Mesodermal cell (in vitro differentiated cells): ENCODE measurements around the gene HCN3.
"Not testable (repeated sequence)": the region's sequence is repeated elsewhere in the genome, so short reads cannot be mapped to it uniquely, and the experiment has no call there.

Experiments used
- H3K27ac ChIP-seq: 2 replicates; pipeline ENCODE4 v1.7.0; 2013; ENCODE audit warnings: mild to moderate bottlenecking, low read depth, low read length, moderate library complexity; ENCODE audit not compliant: severe bottlenecking
- H3K36me3 ChIP-seq: 2 replicates; pipeline ENCODE4 v1.7.1; 2013; ENCODE audit warnings: mild to moderate bottlenecking, low read length, moderate library complexity; ENCODE audit not compliant: control insufficient read depth, insufficient read depth
- H3K4me1 ChIP-seq: one replicate; pipeline ENCODE4 v1.7.1; 2013; ENCODE audit warnings: mild to moderate bottlenecking, low read length; ENCODE audit not compliant: insufficient read depth, control insufficient read depth, poor library complexity, severe bottlenecking
- H3K4me3 ChIP-seq: 2 replicates; pipeline ENCODE4 v1.7.0; 2013; ENCODE audit warnings: low read length, control low read depth, mild to moderate bottlenecking; ENCODE audit not compliant: insufficient read depth, poor library complexity, severe bottlenecking; ENCODE audit errors: extremely low read depth
- H3K9me3 ChIP-seq: 2 replicates; pipeline ENCODE4 v1.7.1; 2013; ENCODE audit warnings: mild to moderate bottlenecking, low read length, moderate library complexity; ENCODE audit not compliant: control insufficient read depth
- WGBS, 2 experiments: methylation state at CpG; one replicate each; pipeline ENCODE4 v1.1.5; 2013; ENCODE audit warnings: missing lambda C conversion rate in 2 of 2; ENCODE audit not compliant: insufficient coverage in 2 of 2; 5-methylcytosine and 5-hydroxymethylcytosine counted together

The HCN3 gene

GRCh38 chr1:155244368-155245162, 32.7 kb upstream of the HCN3 start:
- peak overlapping the region; percentile 64 for H3K4me3 ChIP-seq
- peaks cover 34% of the 10 kb centered on the region for H3K36me3 ChIP-seq
- peaks cover 11% of the 10 kb centered on the region for H3K4me1 ChIP-seq
- WGBS, 2 experiments, result 0 to 1% methylated on average over 36 to 45 of the region's 53 CpGs
- H3K9me3 ChIP-seq, result no peaks in the 10 kb centered on the region
- peak overlapping the region; percentile 90 for H3K27ac ChIP-seq

- 71 to 81% methylated on average over 6 to 7 of the region's 8 CpGs for WGBS, 2 experiments
- Histone ChIP-seq H3K36me3 (peaks cover 40% of the 10 kb centered on the region), H3K27ac (peak overlapping the region; percentile 90), H3K4me1 (peaks cover 11% of the 10 kb centered on the region), H3K9me3 (no peaks in the 10 kb centered on the region), H3K4me3 (peak overlapping the region; percentile 64)
These were observed 32.1 kb upstream of the HCN3 start for GRCh38 chr1:155245163-155245524.

DNA sequence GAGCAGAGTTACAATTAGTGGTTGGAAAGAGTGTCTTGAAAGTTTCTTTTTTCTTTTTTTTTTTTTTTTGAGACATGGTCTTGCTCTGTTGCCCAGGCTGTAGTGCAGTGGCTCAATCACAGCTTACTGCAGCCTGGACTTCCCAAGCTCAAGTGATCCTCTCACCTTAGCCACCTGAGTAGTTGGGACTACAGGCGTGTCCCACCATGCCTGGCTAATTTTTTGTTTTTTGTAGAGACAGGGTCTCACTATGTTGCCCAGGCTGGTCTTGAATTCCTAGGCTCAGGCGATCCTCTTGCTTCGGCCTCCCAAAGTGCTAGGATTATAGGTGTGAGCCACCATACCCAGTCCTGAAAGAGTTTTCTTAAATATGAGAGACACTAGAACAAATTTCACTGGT, 30.5 kb upstream of the HCN3 start:
- Histone ChIP-seq H3K4me1 (peaks cover 22% of the 10 kb centered on the region), H3K36me3 (peaks cover 52% of the 10 kb centered on the region)
- H3K27ac ChIP-seq, H3K4me3 ChIP-seq, H3K9me3 ChIP-seq: not testable (repeated sequence)
- WGBS, 2 experiments, result 100% methylated on average over 3 of the region's 3 CpGs; no CpG with 5 or more reads in 1 of the 2 experiments

DNA sequence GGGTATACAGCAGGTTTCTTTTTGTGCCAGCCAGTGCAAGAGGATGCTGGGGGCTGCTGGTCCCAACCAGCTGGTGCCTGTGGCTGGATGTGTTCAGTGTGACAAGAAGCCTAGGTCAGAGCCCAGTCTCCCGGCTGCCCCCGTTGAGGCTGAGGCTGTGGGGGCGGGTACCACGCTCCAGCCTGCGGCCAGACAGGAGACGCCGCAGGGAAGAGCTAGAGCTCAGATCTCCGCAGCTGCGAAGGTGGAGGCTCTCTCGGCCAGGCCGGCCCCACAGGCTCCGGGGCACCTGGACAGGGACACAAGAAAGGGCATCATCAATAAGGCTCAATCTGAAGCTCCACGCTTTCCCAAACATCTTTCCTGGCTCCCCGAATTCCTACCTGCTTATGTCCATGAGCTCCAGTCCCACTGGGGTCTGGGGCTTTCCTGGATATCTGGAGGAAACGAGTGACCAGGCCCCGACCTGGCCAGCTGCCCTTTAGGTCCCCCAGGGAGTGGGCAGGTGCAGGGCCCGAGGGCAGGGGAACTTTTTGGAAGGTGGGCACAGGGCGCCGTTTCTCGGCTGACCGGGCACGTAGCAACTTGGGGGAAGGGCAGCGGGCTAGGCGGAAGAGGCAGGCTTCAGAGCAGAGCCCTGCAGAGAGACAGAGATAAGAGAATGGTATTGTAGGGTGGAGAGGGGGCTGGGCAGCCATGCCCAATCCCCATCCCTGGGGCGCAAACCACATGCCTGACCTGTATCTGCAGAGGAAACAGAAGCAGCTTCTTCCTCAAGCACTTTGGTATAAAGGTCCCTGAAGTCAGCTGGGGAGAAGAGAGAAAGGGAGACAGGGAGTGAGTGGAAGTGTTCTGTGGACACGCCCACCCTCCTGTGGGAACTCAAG, 29.4 kb upstream of the HCN3 start:
- Histone ChIP-seq H3K27ac (no peak overlapping the region), H3K9me3 (no peaks in the 10 kb centered on the region), H3K4me3 (no peak overlapping the region), H3K4me1 (peaks cover 19% of the 10 kb centered on the region), H3K36me3 (peaks cover 54% of the 10 kb centered on the region)
- WGBS, 2 experiments, result 92 to 94% methylated on average over 23 to 26 of the region's 26 CpGs

DNA sequence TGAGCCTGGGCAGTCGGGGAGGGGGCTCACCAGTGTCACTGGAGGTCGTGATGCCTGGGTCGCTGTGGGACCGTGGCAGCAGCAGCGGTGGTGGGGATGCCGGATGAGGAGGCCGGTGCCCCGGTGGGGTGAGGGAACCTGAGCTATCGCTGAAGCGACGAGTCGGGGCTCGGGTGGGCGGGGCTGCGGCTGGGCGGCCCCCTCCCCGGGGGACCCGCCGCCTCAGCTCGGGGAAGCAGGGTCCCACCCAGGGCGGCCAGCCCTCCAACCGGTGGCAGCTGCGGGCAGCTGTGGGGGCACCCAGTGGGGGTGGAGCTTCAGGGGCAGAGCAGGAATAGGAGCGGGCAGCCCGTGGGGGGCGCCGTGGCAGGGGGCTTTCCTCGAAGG, 27.0 kb upstream of the HCN3 start:
- Histone ChIP-seq H3K9me3 (no peaks in the 10 kb centered on the region), H3K4me1 (peaks cover 28% of the 10 kb centered on the region), H3K27ac (no peak overlapping the region), H3K36me3 (peaks cover 57% of the 10 kb centered on the region), H3K4me3 (no peak overlapping the region)
- 57 to 72% methylated on average over 24 to 25 of the region's 28 CpGs for WGBS, 2 experiments

DNA sequence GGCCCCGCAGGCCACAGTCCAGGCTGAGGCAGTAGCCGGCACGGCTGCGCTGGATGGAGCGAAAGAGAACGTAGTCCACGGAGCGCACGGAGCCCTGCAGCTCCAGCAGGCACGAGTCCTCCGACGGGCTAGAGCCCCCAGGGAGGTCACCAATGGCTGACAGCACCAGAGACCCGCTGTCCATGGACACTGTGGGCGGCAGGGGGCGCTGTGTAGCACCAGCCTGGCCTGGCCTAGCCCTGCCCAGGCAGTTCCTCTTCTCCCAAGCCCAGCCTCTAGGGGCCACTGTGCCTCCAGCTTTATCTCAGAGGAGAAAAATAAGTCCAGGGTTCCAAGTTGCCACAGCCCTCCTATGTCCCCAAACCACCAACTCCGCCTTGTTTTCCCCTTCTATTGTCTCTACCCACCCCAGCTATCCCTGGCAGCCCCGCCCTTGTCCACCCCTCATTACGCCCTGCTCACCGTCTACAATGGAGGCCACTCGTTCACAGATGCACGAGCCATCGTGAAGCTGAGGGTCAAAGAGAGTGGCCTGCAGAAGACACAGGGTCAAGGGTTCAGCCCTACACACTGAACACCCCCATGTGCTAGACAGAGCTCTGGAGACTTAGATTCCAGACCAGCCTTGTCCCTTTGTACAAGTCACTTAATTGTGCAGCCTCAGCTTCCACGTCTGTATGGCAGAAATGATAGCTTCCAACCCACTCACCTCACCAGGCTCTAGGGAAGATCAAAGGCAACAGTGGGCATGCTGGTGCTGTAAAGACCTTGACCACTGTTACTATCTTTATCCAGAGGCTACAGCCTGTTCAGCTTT, 26.4 kb upstream of the HCN3 start:
- Histone ChIP-seq H3K4me1 (peaks cover 28% of the 10 kb centered on the region), H3K27ac (no peak overlapping the region), H3K36me3 (peaks cover 57% of the 10 kb centered on the region), H3K4me3 (no peak overlapping the region), H3K9me3 (no peaks in the 10 kb centered on the region)
- 15 to 30% methylated on average over 16 to 21 of the region's 23 CpGs for WGBS, 2 experiments

GRCh38 chr1:155251566-155251965, 25.7 kb upstream of the HCN3 start:
- 93 to 96% methylated on average over 2 to 4 of the region's 7 CpGs for WGBS, 2 experiments
- peaks cover 54% of the 10 kb centered on the region for H3K36me3 ChIP-seq
- H3K27ac ChIP-seq, result no peak overlapping the region
- no peaks in the 10 kb centered on the region for H3K9me3 ChIP-seq
- H3K4me3 ChIP-seq, result no peak overlapping the region
- peaks cover 35% of the 10 kb centered on the region for H3K4me1 ChIP-seq

- H3K4me3 ChIP-seq, result no peak overlapping the region
- 88 to 95% methylated on average over 5 of the region's 5 CpGs for WGBS, 2 experiments
- peaks cover 35% of the 10 kb centered on the region for H3K4me1 ChIP-seq
- no peak overlapping the region for H3K27ac ChIP-seq
- no peaks in the 10 kb centered on the region for H3K9me3 ChIP-seq
- H3K36me3 ChIP-seq, result peaks cover 49% of the 10 kb centered on the region
These were observed 24.1 kb upstream of the HCN3 start for GRCh38 chr1:155253208-155253607.

GRCh38 chr1:155253797-155254196, 23.5 kb upstream of the HCN3 start:
- Histone ChIP-seq H3K9me3 (no peaks in the 10 kb centered on the region), H3K27ac (peak overlapping the region; percentile 29), H3K36me3 (peaks cover 49% of the 10 kb centered on the region), H3K4me3 (peak overlapping the region; percentile 65), H3K4me1 (peaks cover 35% of the 10 kb centered on the region)
- WGBS, 2 experiments, result 83 to 100% methylated on average over 4 to 5 of the region's 5 CpGs

GRCh38 chr1:155254228-155254713, 23.0 kb upstream of the HCN3 start:
- Histone ChIP-seq H3K27ac (no peak overlapping the region), H3K4me3 (peak overlapping the region; percentile 65), H3K9me3 (no peaks in the 10 kb centered on the region), H3K4me1 (peaks cover 35% of the 10 kb centered on the region), H3K36me3 (peaks cover 49% of the 10 kb centered on the region)
- 81 to 87% methylated on average over 9 to 11 of the region's 12 CpGs for WGBS, 2 experiments
